Brain microvascular endothelial cell (primary cell): ENCODE measurements around the gene DHRS4L2.

Experiments
- DNase-seq: peaks from one replicate; pipeline ENCODE4 v3.0.0-alpha.2; 2020
- H3K27ac ChIP-seq: fragments of 250-450 bp; sonication (Bioruptor Pico); 2 replicates; pipeline ENCODE4 v1.5.1; 2020; ENCODE audit warnings: mild to moderate bottlenecking, moderate library complexity
- H3K27me3 ChIP-seq: fragments of 250-450 bp; sonication (Bioruptor Pico); replicated peaks from 2 replicates; pipeline ENCODE4 v1.5.1; 2020; ENCODE audit warnings: mild to moderate bottlenecking
- H3K36me3 ChIP-seq: fragments of 250-450 bp; sonication (Bioruptor Pico); replicated peaks from 2 replicates; pipeline ENCODE4 v1.5.1; 2020; ENCODE audit warnings: mild to moderate bottlenecking
- H3K4me3 ChIP-seq: 2 replicates; pipeline ENCODE4 v1.5.1; 2011; ENCODE audit warnings: low read depth, mild to moderate bottlenecking, control low read depth, low read length, moderate library complexity
- CTCF ChIP-seq: IDR thresholded peaks from 2 replicates; pipeline ENCODE4 v1.5.1; 2011; ENCODE audit warnings: low read depth, mild to moderate bottlenecking, moderate library complexity, low read length, control low read depth, inconsistent platforms; ENCODE audit errors: missing control alignments
- in situ Hi-C: cut with HindIII; loops from 2 replicates; pipeline ENCODE4 v1.10.0; 2017; ENCODE audit warnings: low sequenced_read_pairs, low pct_ligation_motif_present

The DHRS4L2 gene

DNA sequence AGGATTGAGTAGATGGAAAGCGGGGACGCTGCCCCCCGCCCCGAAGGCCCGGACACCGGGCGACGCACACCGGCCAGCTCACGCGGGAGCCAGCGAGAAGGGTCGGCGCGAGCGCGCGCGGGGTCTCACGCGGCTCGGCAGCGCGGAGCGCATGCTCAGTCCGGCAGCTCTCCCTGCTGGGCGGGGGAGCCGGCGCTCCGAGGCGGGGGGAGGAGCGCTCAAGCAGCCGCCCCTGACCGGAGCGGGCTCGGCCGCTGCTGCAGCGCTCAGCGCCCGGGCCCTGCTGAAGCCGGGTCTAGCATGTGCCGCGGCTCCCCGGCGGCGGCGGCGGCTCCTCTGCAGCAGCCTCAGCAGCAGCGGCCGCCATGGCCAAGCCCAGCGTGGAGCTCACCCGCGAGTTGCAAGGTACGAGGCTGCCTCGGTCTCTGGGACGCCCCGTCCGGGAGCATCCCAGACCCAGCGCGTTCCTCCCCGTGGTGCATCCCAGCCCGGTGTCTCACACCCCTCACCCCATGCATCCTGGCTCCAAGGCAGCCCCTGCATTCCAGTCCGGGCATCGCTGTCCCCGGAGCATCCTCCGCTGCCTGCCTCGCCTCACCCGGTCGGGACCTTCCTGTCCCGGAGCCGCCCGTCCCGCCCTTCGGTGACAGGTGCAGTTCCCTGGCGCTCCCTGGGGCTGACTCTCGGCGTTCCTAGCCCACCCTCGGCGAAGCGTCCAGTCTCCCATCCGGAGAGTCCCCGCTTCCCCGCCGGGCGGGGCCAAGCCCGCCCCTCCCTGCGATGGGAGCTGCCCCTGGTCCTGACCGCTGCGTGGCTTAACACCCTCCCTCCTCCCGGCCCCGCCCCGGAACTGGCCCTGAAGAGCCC lies 63.3 kb downstream of the DHRS4L2 start, which contains the start of gene CARMIL3:
CARMIL3 (plus strand) TSS at position 221 of the 867 bp plus-strand sequence; CDS start at position 366, 145 bp downstream.
- no peaks in the 10 kb centered on the region for H3K27me3 ChIP-seq
- H3K4me3 ChIP-seq, result peak within 1 kb of the TSS; percentile 56
- H3K36me3 ChIP-seq, result no peaks in the 10 kb centered on the region
- DNase-seq, result no peak
- no peak for TF ChIP-seq CTCF
- no peak within 1 kb of the TSS for H3K27ac ChIP-seq
- in situ Hi-C loops, result no loop called here

DNA sequence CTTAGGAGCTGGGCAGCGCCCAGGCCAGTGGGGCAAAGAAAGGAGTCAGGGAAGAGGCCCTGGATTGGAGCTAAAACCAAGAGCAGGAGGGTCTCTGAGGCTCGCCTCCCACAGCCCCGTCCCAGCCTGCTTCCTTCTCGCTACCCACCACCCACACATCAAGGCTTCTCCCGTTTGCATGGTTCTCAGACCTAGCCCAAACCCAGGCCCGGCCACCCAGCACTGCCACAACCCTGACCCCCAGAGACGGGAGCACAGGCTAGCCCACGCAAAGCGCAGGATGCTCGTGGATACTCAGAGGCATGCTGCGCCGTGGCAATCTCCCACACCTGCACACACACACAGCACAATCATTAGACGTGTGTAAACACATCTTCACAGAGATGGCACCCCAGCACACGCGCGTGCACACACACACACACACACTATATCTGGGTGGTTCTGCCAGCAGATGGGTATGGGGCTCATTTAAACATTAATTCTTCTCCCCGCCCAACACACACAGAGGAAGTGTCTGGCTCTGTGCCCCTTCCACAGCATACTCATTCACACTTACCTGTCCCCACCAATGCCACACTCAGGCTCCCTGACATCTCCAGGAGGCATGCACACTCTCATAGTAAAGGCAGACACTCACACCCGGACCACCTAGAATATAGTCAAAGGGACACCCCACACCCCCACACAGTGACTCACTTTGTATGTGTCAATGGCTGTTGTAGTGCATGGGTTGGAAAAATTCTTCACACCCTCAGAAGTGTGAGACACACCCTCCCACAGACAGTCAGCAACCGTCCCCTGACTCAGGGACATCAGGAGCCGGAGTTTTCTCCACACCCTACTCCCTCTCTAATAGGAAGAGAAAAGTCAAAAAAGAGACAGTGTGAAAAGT lies 64.2 kb downstream of the DHRS4L2 start:
- Histone ChIP-seq H3K27me3 (no peaks in the 10 kb centered on the region), H3K27ac (no peak overlapping the region), H3K36me3 (no peaks in the 10 kb centered on the region), H3K4me3 (peak overlapping the region; percentile 56)
- TF ChIP-seq CTCF, result no peak
- no peak for DNase-seq
- in situ Hi-C loops, result no loop called here

DNA sequence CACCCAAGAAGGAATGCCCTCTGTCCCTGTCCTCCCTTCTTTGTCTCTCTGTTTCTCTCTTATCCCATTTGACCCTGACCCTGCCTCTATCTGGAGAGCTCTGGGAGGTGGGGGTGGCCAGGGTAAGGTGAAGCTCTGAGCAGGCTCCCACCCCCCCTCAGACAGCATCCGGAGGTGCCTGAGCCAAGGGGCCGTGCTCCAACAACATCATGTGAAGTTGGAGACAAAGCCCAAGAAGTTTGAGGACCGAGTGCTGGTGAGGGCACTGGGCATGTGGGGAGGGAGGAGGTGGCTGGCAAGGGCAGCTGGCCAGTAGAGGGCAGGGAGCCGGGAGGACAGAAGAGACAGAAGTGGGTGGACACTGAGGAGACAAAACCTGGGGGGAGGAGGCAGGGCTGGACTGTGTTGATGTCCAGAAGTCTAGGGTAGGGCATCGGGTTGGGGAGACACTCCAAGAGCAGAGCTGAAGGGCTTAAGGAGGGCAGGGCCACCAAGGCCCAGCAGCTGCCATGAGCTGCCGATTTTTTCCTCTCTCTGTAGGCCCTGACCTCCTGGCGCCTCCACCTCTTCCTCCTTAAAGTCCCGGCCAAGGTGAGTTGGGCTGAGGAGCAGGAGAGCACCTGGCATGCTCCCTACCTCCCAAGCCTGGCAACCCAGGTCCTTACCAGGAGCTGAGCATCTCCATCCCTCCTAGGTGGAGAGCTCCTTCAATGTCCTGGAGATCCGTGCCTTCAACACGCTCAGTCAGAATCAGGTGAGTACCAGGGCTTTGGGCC lies 65.0 kb downstream of the DHRS4L2 start:
- no peak for TF ChIP-seq CTCF
- in situ Hi-C loops, result no loop called here
- H3K27me3 ChIP-seq, result no peaks in the 10 kb centered on the region

GRCh38 chr14:24054324-24054641 lies 65.6 kb downstream of the DHRS4L2 start:
- no peak for DNase-seq
- no peaks in the 10 kb centered on the region for H3K36me3 ChIP-seq
- no peaks in the 10 kb centered on the region for H3K27me3 ChIP-seq
- no peak overlapping the region for H3K4me3 ChIP-seq
- in situ Hi-C loops, result no loop called here
- TF ChIP-seq CTCF, result no peak
- H3K27ac ChIP-seq, result no peak overlapping the region

More for the DNA sequence above, 65.0 kb downstream of the DHRS4L2 start:
- no peak overlapping the region for H3K4me3 ChIP-seq
- H3K36me3 ChIP-seq, result no peaks in the 10 kb centered on the region
- no peak overlapping the region for H3K27ac ChIP-seq
- DNase-seq, result no peak

- no peak for TF ChIP-seq CTCF
- in situ Hi-C loops, result no loop called here
- Histone ChIP-seq H3K36me3 (no peaks in the 10 kb centered on the region), H3K27ac (no peak overlapping the region), H3K27me3 (no peaks in the 10 kb centered on the region), H3K4me3 (no peak overlapping the region)
- no peak for DNase-seq
Measured at GRCh38 chr14:24054646-24055045, 65.9 kb downstream of the DHRS4L2 start.
